ENCODE results near the gene A2ML1.
"Not testable (repeated sequence)": the region's sequence is repeated elsewhere in the genome, so short reads cannot be mapped to it uniquely, and the experiment has no call there.

Gene A2ML1

GRCh38 chr12:8914033-8914715 lies 91.8 kb downstream of the A2ML1 start, which contains the start of gene PHC1:
Gene PHC1, plus strand, starts transcription at chr12:8914509. Its CDS starts 3,169 bp downstream, at chr12:8917678.
- peak; percentile 37 for TF ChIP-seq CTCF (IDR thresholded peaks at IDR 0.05; ENCODE audit: extremely low read depth, insufficient read depth, missing control alignments)
- peak; percentile 91 for DNase-seq (ENCODE audit: low spot score)
- in situ Hi-C loops (cut with MboI; ENCODE audit: low pct_unique_long_range_greater_than_20kb, low sequenced_read_pairs, unreplicated experiment) = not testable (repeated sequence)

- no peak for TF ChIP-seq CTCF (IDR thresholded peaks at IDR 0.05; ENCODE audit: extremely low read depth, insufficient read depth, missing control alignments)
- in situ Hi-C loops (cut with MboI; ENCODE audit: low pct_unique_long_range_greater_than_20kb, low sequenced_read_pairs, unreplicated experiment) = no loop called here
- peak; percentile 83 for DNase-seq (ENCODE audit: low spot score)
Observed at GRCh38 chr12:8914716-8915526, 92.5 kb downstream of the A2ML1 start.

DNA sequence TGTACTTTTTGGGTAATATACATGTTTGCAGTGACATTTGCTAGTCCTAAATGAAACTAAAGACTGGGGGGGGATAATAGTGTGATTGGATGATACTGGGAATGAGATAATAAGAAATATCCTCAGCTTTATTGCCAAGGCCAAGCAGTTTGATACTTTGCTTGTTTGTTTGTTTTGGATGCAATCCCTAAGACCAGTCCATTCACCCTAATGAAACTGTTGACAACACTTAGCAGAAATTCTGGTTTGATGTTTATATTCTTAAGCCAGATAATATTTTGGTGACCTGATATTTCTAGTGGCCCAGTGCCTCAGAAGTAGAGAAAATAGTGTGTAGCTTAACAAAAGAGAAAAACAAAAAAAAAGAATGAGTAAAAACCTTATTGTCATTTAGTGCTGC lies 93.7 kb downstream of the A2ML1 start:
- no peak for DNase-seq (ENCODE audit: low spot score)
- no peak for TF ChIP-seq CTCF (IDR thresholded peaks at IDR 0.05; ENCODE audit: extremely low read depth, insufficient read depth, missing control alignments)
- in situ Hi-C loops (cut with MboI; ENCODE audit: low pct_unique_long_range_greater_than_20kb, low sequenced_read_pairs, unreplicated experiment) = no loop called here

- in situ Hi-C loops (cut with MboI; ENCODE audit: low pct_unique_long_range_greater_than_20kb, low sequenced_read_pairs, unreplicated experiment) = no loop called here
- TF ChIP-seq CTCF (IDR thresholded peaks at IDR 0.05; ENCODE audit: extremely low read depth, insufficient read depth, missing control alignments) = no peak
Observed at GRCh38 chr12:8917031-8917430, 94.6 kb downstream of the A2ML1 start.

DNA sequence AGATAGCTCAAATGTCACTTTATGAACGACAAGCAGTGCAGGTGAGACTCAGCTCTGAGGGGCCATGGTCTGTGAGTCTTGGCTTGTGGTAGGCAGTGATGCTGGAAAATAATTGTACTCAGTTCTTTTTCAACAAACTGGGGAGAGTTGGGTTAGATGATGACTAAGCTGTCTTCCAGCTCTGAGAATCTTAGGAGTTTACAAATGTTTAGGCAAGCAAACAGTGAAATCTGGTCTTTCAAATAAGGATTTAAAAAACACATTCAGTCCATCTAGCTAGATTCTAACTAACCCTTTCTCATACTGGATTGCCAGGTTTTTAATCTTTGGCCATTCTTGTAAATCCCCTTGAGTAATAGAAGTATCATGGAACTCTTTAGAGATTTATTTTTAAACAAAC lies 95.3 kb downstream of the A2ML1 start:
- no peak for TF ChIP-seq CTCF (IDR thresholded peaks at IDR 0.05; ENCODE audit: extremely low read depth, insufficient read depth, missing control alignments)
- no peak for DNase-seq (ENCODE audit: low spot score)
- in situ Hi-C loops (cut with MboI; ENCODE audit: low pct_unique_long_range_greater_than_20kb, low sequenced_read_pairs, unreplicated experiment) = no loop called here

More at GRCh38 chr12:8917031-8917430, 94.6 kb downstream of the A2ML1 start:
- no peak for DNase-seq (ENCODE audit: low spot score)

DNA sequence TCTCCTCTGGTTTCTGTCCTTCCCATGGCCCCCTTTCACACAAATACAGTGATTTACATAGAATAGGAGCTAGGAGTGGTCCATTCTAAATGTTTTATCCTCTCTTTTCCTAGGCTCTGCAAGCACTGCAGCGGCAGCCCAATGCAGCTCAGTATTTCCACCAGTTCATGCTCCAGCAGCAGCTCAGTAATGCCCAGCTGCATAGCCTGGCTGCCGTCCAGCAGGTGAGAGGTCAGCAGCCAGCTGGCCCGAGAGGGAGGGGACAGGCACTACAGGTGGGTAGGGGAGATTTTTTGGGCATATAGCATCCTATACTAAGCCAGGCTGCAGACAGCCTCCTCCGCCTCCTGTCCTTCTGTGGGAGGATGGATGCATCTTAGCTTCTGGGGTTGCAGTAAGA lies 97.2 kb downstream of the A2ML1 start:
- in situ Hi-C loops (cut with MboI; ENCODE audit: low pct_unique_long_range_greater_than_20kb, low sequenced_read_pairs, unreplicated experiment) = loop anchor here (10.0 kb wide), 1 partner anchor 125 kb away; no protein-coding TSS in a partner anchor
- not testable (repeated sequence) for DNase-seq (ENCODE audit: low spot score)

DNA sequence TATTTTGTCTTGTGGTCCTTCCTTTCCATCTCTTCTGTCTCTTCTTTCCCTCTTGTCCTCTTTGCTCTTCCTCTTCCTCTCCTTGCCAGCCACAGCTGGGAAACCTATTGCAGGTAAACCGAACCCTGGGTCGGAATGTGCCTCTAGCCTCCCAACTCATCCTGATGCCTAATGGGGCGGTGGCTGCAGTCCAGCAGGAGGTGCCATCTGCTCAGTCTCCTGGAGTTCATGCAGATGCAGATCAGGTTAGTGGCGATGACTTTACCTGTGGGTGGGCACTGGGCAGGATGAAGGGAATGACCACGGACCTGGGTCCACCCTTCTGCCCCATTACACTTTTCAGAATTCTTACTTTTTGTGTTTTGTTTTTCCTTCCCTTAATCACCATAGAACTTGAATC lies 100.1 kb downstream of the A2ML1 start:
- in situ Hi-C loops (cut with MboI; ENCODE audit: low pct_unique_long_range_greater_than_20kb, low sequenced_read_pairs, unreplicated experiment) = loop anchor here (10.0 kb wide), 1 partner anchor 122 kb away; no protein-coding TSS in a partner anchor
- DNase-seq (ENCODE audit: low spot score) = no peak
- TF ChIP-seq CTCF (IDR thresholded peaks at IDR 0.05; ENCODE audit: extremely low read depth, insufficient read depth, missing control alignments) = no peak

All from GM13977 (cell line).